ENCODE results near the gene GOLIM4. TPM values are rescaled to one million over a fixed set of nuclear protein-coding genes. Genes with fewer than 3 reads are reported as not detected.

GOLIM4 gene
- total and polyA plus RNA-seq, 3 donors from 2014 or later: 9.5 to 21.6 (median 20.1) TPM

DNA sequence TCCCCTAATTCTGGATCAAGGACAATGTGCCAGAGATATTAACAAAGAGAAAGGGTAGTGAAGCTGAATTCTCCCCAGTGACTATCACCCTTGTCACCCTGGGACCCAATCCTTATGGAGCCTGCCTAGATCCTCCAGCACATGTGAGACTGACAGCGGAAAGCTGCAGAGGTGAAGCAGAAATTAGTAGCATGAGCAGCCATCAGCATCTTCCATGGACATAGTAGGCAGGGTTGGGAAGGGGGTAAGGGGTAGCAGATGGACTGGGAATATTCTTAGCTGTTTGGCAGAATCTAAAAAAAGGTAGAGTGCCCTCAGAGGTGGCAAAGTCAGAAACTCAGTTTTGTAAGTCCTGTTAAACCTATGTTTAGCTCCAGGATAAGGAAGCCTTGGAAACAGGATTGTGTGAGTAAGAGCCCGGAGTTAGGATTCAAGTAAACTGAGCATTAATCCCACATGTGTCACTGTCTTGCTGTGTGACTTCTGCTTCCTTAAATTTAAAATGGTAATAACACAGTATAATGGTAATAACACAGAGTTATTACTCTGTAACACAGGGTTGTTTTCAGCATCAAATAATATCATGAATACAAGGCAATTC lies 14.5 kb downstream of the GOLIM4 start:
- Histone ChIP-seq H3K4me3 (no peak overlapping the region), H3K9me3 (no peaks in the 10 kb centered on the region), H3K27me3 (no peaks in the 10 kb centered on the region), H3K4me1 (no peaks in the 10 kb centered on the region), H3K36me3 (ENCODE audit: low read depth, missing control alignments) (no peaks in the 10 kb centered on the region), H3K27ac (no peak overlapping the region)
- no peak for TF ChIP-seq POLR2A (IDR thresholded peaks at IDR 0.05)
- TF ChIP-seq, protein P1, sequence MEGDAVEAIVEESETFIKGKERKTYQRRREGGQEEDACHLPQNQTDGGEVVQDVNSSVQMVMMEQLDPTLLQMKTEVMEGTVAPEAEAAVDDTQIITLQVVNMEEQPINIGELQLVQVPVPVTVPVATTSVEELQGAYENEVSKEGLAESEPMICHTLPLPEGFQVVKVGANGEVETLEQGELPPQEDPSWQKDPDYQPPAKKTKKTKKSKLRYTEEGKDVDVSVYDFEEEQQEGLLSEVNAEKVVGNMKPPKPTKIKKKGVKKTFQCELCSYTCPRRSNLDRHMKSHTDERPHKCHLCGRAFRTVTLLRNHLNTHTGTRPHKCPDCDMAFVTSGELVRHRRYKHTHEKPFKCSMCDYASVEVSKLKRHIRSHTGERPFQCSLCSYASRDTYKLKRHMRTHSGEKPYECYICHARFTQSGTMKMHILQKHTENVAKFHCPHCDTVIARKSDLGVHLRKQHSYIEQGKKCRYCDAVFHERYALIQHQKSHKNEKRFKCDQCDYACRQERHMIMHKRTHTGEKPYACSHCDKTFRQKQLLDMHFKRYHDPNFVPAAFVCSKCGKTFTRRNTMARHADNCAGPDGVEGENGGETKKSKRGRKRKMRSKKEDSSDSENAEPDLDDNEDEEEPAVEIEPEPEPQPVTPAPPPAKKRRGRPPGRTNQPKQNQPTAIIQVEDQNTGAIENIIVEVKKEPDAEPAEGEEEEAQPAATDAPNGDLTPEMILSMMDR (IDR thresholded peaks at IDR 0.05): no peak
- WGBS, 2 donors: 91 to 96% methylated on average over 2 of the region's 2 CpGs
- intact Hi-C loops (cut with DNase I; ENCODE audit: low total_unique reads): no loop called here
- no peak for DNase-seq

DNA sequence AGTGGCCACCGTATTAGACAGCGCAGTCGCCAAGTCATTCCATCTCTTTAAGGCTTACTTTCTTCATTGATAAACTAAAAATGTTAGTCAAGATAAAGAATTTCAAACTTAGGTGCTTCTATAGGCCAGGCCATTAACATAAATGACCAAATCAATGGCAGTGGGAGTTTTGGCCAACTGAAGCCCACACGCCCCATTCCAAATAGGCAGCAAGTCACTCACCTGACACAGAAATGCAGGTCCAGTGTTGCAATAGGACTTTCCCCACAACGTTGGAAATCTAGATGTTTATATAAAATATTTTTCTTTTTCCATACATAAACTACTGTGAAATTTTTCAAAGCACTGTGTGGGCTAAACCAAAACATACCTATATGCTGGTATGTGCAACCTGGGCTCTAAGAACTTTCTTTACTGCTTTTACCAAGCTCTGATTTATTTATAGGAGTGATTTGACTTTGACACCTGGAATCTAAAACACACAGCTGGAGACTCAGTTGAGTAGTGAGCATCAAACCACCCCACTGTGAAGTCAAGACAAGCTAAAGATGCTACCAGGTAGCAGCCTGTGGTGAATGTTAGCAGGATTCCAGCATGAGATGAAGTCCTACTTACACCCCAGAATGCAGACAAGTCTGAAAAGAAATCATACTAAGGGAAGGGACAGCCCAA lies 15.1 kb downstream of the GOLIM4 start:
- no peaks in the 10 kb centered on the region for H3K9me3 ChIP-seq
- no peak for TF ChIP-seq POLR2A (IDR thresholded peaks at IDR 0.05)
- TF ChIP-seq, protein P1 (IDR thresholded peaks at IDR 0.05): no peak
- H3K36me3 ChIP-seq (ENCODE audit: low read depth, missing control alignments): no peaks in the 10 kb centered on the region
- DNase-seq: no peak
- H3K27me3 ChIP-seq: no peaks in the 10 kb centered on the region
- no peaks in the 10 kb centered on the region for H3K4me1 ChIP-seq
- H3K27ac ChIP-seq: no peak overlapping the region
- 82 to 85% methylated on average over 5 of the region's 5 CpGs for WGBS, 2 donors
- intact Hi-C loops (cut with DNase I; ENCODE audit: low total_unique reads): no loop called here
- H3K4me3 ChIP-seq: no peak overlapping the region

DNA sequence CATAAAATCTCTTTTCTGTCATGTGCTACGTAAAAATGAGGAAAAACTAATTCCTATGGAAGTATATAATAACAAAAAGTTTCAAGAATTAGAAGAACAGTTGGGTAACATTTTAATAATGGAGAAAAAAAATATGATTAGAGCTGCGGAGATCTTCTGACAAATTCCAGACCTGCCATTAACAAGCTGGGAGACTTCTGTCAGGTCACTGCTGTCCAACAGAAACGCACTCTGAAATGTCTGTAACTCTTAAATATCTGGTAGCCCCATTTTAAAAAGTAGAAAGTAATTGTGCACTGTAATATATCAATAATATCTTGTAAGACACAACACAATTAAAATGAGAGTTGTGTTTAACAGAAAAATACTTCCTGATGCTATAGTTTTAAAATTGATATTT lies 15.7 kb downstream of the GOLIM4 start:
- no peak overlapping the region for H3K27ac ChIP-seq
- no peaks in the 10 kb centered on the region for H3K36me3 ChIP-seq (ENCODE audit: low read depth, missing control alignments)
- no peaks in the 10 kb centered on the region for H3K4me1 ChIP-seq
- intact Hi-C loops (cut with DNase I; ENCODE audit: low total_unique reads): no loop called here
- no peak for DNase-seq
- 87 to 94% methylated on average over 3 of the region's 3 CpGs for WGBS, 2 donors
- H3K9me3 ChIP-seq: no peaks in the 10 kb centered on the region
- TF ChIP-seq POLR2A (IDR thresholded peaks at IDR 0.05): no peak
- TF ChIP-seq, protein P1 (IDR thresholded peaks at IDR 0.05): no peak
- no peaks in the 10 kb centered on the region for H3K27me3 ChIP-seq
- no peak overlapping the region for H3K4me3 ChIP-seq

DNA sequence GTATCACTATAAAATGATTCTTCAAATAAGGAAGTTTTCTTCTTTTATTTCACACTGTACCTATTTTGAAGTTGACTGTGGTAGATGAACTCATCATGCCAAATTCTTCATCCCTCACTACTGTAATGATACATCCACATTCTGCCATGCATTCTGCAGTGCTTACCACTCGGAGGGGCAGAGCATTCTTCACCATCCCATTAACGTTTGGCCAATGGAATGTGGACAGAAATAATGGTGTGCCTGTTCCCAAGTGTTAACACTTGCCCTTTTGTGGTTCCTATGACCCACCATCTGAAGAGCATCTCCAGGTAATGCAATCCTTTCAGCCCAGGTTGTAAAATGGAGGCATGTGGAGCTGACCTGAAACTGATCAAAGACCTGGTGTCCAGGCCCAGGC lies 18.6 kb downstream of the GOLIM4 start:
- H3K27me3 ChIP-seq: no peaks in the 10 kb centered on the region
- H3K36me3 ChIP-seq (ENCODE audit: low read depth, missing control alignments): no peaks in the 10 kb centered on the region
- 81 to 83% methylated on average over 2 of the region's 2 CpGs for WGBS, 2 donors
- TF ChIP-seq, protein P1 (IDR thresholded peaks at IDR 0.05): no peak
- no peak for TF ChIP-seq POLR2A (IDR thresholded peaks at IDR 0.05)
- no peak overlapping the region for H3K27ac ChIP-seq
- no peaks in the 10 kb centered on the region for H3K4me1 ChIP-seq
- intact Hi-C loops (cut with DNase I; ENCODE audit: low total_unique reads): no loop called here
- no peak overlapping the region for H3K4me3 ChIP-seq
- no peak for DNase-seq
- no peaks in the 10 kb centered on the region for H3K9me3 ChIP-seq

All from testis (tissue), 3 donors.